K562 (cell line): Measurements from ENCODE around the gene PITRM1. TPM values are rescaled to one million over a fixed set of nuclear protein-coding genes. Genes with fewer than 3 reads are reported as not detected.

ENCODE experiments used
- COPS2 ChIP-seq: fragments of 450-650 bp; conservative IDR thresholded peaks from 2 replicates; pipeline ENCODE4 v1.6.1; 2016; ENCODE audit warnings: mild to moderate bottlenecking, moderate library complexity
- ETV1 ChIP-seq: fragments of 450-650 bp; conservative IDR thresholded peaks from 2 replicates; pipeline ENCODE4 v1.6.1; 2016; ENCODE audit warnings: missing genetic modification characterization, control low read depth, low read depth, missing compliant biosample characterization
- LCOR ChIP-seq: sonication (generic); formaldehyde crosslinking; IDR thresholded peaks from 2 replicates; pipeline ENCODE4 v1.8.0; 2022; ENCODE audit warnings: mild to moderate bottlenecking, missing genetic modification reagents
- MAZ ChIP-seq, 2 experiments: fragments of 450-650 bp in 1 of 2; sonication (generic) in 1 of 2; formaldehyde crosslinking; IDR thresholded peaks in 1 of 2; conservative IDR thresholded peaks in 1 of 2; 2 replicates each; pipeline versions ENCODE4 v1.4.0 to v1.5.0; 2020; ENCODE audit warnings: mild to moderate bottlenecking in 1 of 2, missing genetic modification reagents in 1 of 2
- MYBL2 ChIP-seq, 2 experiments: fragments of 450-650 bp in 1 of 2; sonication (generic) in 1 of 2; formaldehyde crosslinking in 1 of 2; IDR thresholded peaks; 2 replicates each; pipeline versions ENCODE4 v1.6.1 to v1.8.1; 2017 to 2022; ENCODE audit warnings: borderline replicate concordance in 1 of 2, inconsistent platforms in 1 of 2, low read depth in 1 of 2, mild to moderate bottlenecking in 1 of 2, missing genetic modification reagents in 1 of 2, moderate library complexity in 1 of 2
- PPARD ChIP-seq: fragments of 250-450 bp; sonication (Bioruptor Pico); IDR thresholded peaks from 2 replicates; pipeline ENCODE4 v1.8.0; 2022; ENCODE audit warnings: inconsistent platforms, mild to moderate bottlenecking, moderate library complexity
- SMAD4 ChIP-seq: fragments of 250-450 bp; sonication (Bioruptor Pico); conservative IDR thresholded peaks from 2 replicates; pipeline ENCODE4 v1.8.0; 2021; ENCODE audit warnings: inconsistent platforms, mild to moderate bottlenecking, moderate library complexity
- SMARCE1 ChIP-seq: fragments of 450-650 bp; IDR thresholded peaks from 2 replicates; pipeline ENCODE4 v1.7.1; 2016; ENCODE audit warnings: mild to moderate bottlenecking
- SRSF9 ChIP-seq: fragments of 200-400 bp; formaldehyde crosslinking; IDR thresholded peaks from 2 replicates; pipeline ENCODE4 v1.6.1; 2017; ENCODE audit warnings: low read depth, low read length, borderline replicate concordance
- TEAD1 ChIP-seq, 2 experiments: fragments of 450-650 bp in 1 of 2; sonication (generic) in 1 of 2; formaldehyde crosslinking; IDR thresholded peaks; 2 replicates each; pipeline versions ENCODE4 v1.4.0 to v1.8.0; 2020 to 2022; ENCODE audit warnings: mild to moderate bottlenecking in 2 of 2, missing genetic modification reagents in 1 of 2
- ZNF140 ChIP-seq: fragments of 250-450 bp; sonication (Bioruptor Pico); IDR thresholded peaks from 2 replicates; pipeline ENCODE4 v1.8.0; 2021; ENCODE audit warnings: moderate library complexity, mild to moderate bottlenecking, inconsistent platforms
- ZNF197 ChIP-seq: fragments of 200-800 bp; sonication (Bioruptor generic); IDR thresholded peaks from 2 replicates; pipeline ENCODE4 v1.6.1; 2016; ENCODE audit warnings: low read depth, missing genetic modification characterization, missing compliant biosample characterization
- ZNF551 ChIP-seq: fragments of 250-450 bp; sonication (Bioruptor Pico); IDR thresholded peaks from 2 replicates; pipeline ENCODE4 v1.5.0; 2021; ENCODE audit warnings: mild to moderate bottlenecking, moderate library complexity
- ZNF639 ChIP-seq, 2 experiments: fragments of 200-800 bp in 1 of 2; sonication (Bioruptor generic) in 1 of 2; sonication (generic) in 1 of 2; formaldehyde crosslinking in 1 of 2; IDR thresholded peaks in 1 of 2; conservative IDR thresholded peaks in 1 of 2; 2 replicates each; pipeline versions ENCODE4 v1.5.0 to v1.6.1; 2016 to 2020; ENCODE audit warnings: missing compliant biosample characterization in 1 of 2, missing genetic modification characterization in 1 of 2, missing genetic modification reagents in 1 of 2
- polyA plus RNA-seq, 8 experiments: library from polyadenylated mRNA; depleted of rRNA in 4 of 8; stranded (reverse) in 5 of 8; unstranded in 3 of 8; fragments of >200 nt; fragmentation: Nextera tagmentation in 2 of 8; fragmentation: Illumina TruSeq in 1 of 8; extraction: Ambion mirVana in 2 of 8; extraction: Trizol in 1 of 8; gene quantifications; 2 replicates each; pipeline versions ENCODE4 v1.2.1 to v1.2.3, GENCODE V29; 2011 to 2014; ENCODE audit warnings: inconsistent platforms in 1 of 8, missing spikeins in 1 of 8
- total RNA-seq, 7 experiments: library from RNA; depleted of rRNA in 6 of 7; stranded (reverse); fragments of >200 nt in 6 of 7; fragmentation: Illumina TruSeq in 2 of 7; extraction: Trizol in 2 of 7; gene quantifications; 2 replicates each; pipeline versions ENCODE4 v1.2.1 to v1.2.3, GENCODE V29; 2011 to 2021; ENCODE audit warnings: low replicate concordance in 1 of 7
- TF ChIP-seq, protein P1 (sequence below): fragments of 450-650 bp; conservative IDR thresholded peaks from 2 replicates; pipeline ENCODE4 v1.6.1; 2016; ENCODE audit warnings: missing genetic modification characterization, low read depth, mild to moderate bottlenecking, missing compliant biosample characterization, moderate library complexity
- TF ChIP-seq, protein P2 (sequence below): sonication (generic); formaldehyde crosslinking; IDR thresholded peaks from 2 replicates; pipeline ENCODE4 v1.8.1; 2023; ENCODE audit warnings: mild to moderate bottlenecking, missing genetic modification reagents
- TF ChIP-seq, protein P3 (sequence below): fragments of 450-650 bp; IDR thresholded peaks from 2 replicates; pipeline ENCODE4 v1.6.1; 2014; ENCODE audit warnings: low read depth, mild to moderate bottlenecking, moderate library complexity, borderline replicate concordance
- TF ChIP-seq, protein P4 (sequence below): IDR thresholded peaks from 3 replicates; pipeline ENCODE4 v1.6.1; 2011; ENCODE audit warnings: borderline replicate concordance, mild to moderate bottlenecking; ENCODE audit not compliant: insufficient read length, insufficient read depth

Gene PITRM1
- total and polyA plus RNA-seq, 9 of the 15 experiments (the other 6 are each of a cell fraction or from before 2014, with no cell fraction given): 21.1 to 70.4 (median 39.7) TPM

GRCh38 chr10:3197348-3198003 lies 24.9 kb upstream of the PITRM1 start (continued):
- TF ChIP-seq LCOR (CRISPR knock-in tag) (0 out of 2 replicates have a peak, but pooled peaks have one; percentile 39), SMAD4 (CRISPR knock-in tag) (0 out of 2 replicates have a peak, but pooled peaks have one; percentile 39), MAZ (CRISPR knock-in tag; conservative IDR thresholded peaks at IDR 0.05 in 1 of 2, IDR thresholded peaks at IDR 0.05 in 1 of 2) (0 out of 4 replicates have a peak, but pooled peaks of 1 of the 2 experiments have one; percentile 34), ZNF551 (CRISPR knock-in tag) (no peak), SRSF9 (no peak), COPS2 (no peak), PPARD (CRISPR knock-in tag) (no peak), ZNF140 (CRISPR knock-in tag) (no peak), ETV1 (tag) (no peak), ZNF639 (CRISPR knock-in tag; conservative IDR thresholded peaks at IDR 0.05 in 1 of 2, IDR thresholded peaks at IDR 0.05 in 1 of 2) (no peak), ZNF197 (no peak), TEAD1 (CRISPR knock-in tag; IDR thresholded peaks at IDR 0.05) (peak in 1 of 2 experiments; percentile 72; a peak in 1 of 4 replicates), SMARCE1 (peak; percentile 22; the same call in 1 of the 2 replicates), MYBL2 (IDR thresholded peaks at IDR 0.05; ENCODE audit: low read depth) (no peak), MYBL2 (CRISPR knock-in tag; IDR thresholded peaks at IDR 0.05; ENCODE audit: borderline replicate concordance) (no peak)
- TF ChIP-seq, protein P1, sequence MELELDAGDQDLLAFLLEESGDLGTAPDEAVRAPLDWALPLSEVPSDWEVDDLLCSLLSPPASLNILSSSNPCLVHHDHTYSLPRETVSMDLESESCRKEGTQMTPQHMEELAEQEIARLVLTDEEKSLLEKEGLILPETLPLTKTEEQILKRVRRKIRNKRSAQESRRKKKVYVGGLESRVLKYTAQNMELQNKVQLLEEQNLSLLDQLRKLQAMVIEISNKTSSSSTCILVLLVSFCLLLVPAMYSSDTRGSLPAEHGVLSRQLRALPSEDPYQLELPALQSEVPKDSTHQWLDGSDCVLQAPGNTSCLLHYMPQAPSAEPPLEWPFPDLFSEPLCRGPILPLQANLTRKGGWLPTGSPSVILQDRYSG (tag): no peak
- TF ChIP-seq, protein P2, sequence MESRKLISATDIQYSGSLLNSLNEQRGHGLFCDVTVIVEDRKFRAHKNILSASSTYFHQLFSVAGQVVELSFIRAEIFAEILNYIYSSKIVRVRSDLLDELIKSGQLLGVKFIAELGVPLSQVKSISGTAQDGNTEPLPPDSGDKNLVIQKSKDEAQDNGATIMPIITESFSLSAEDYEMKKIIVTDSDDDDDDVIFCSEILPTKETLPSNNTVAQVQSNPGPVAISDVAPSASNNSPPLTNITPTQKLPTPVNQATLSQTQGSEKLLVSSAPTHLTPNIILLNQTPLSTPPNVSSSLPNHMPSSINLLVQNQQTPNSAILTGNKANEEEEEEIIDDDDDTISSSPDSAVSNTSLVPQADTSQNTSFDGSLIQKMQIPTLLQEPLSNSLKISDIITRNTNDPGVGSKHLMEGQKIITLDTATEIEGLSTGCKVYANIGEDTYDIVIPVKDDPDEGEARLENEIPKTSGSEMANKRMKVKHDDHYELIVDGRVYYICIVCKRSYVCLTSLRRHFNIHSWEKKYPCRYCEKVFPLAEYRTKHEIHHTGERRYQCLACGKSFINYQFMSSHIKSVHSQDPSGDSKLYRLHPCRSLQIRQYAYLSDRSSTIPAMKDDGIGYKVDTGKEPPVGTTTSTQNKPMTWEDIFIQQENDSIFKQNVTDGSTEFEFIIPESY (CRISPR knock-in tag): no peak
- TF ChIP-seq, protein P3, sequence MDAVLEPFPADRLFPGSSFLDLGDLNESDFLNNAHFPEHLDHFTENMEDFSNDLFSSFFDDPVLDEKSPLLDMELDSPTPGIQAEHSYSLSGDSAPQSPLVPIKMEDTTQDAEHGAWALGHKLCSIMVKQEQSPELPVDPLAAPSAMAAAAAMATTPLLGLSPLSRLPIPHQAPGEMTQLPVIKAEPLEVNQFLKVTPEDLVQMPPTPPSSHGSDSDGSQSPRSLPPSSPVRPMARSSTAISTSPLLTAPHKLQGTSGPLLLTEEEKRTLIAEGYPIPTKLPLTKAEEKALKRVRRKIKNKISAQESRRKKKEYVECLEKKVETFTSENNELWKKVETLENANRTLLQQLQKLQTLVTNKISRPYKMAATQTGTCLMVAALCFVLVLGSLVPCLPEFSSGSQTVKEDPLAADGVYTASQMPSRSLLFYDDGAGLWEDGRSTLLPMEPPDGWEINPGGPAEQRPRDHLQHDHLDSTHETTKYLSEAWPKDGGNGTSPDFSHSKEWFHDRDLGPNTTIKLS: 0 out of 2 replicates have a peak, but pooled peaks have one; percentile 38
- TF ChIP-seq, protein P4, sequence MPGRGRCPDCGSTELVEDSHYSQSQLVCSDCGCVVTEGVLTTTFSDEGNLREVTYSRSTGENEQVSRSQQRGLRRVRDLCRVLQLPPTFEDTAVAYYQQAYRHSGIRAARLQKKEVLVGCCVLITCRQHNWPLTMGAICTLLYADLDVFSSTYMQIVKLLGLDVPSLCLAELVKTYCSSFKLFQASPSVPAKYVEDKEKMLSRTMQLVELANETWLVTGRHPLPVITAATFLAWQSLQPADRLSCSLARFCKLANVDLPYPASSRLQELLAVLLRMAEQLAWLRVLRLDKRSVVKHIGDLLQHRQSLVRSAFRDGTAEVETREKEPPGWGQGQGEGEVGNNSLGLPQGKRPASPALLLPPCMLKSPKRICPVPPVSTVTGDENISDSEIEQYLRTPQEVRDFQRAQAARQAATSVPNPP: no peak
